ENCODE measurements around the gene AGA.

AGA gene

GRCh38 chr4:177450426-177451107 is 8.3 kb upstream of the AGA start:
- no peak overlapping the region for H2AFZ ChIP-seq (ENCODE audit: low read length)
- H3K4me2 ChIP-seq (ENCODE audit: low read length): no peak overlapping the region
- no peaks in the 10 kb centered on the region for H3K4me1 ChIP-seq (ENCODE audit: insufficient read depth, low read length, severe bottlenecking)
- H4K20me1 ChIP-seq (ENCODE audit: insufficient read depth, low read length): no peaks in the 10 kb centered on the region
- H3K9me3 ChIP-seq (ENCODE audit: low read length): no peaks in the 10 kb centered on the region
- H3F3A ChIP-seq (ENCODE audit: insufficient read depth, low read length): no peaks in the 10 kb centered on the region
- no peaks in the 10 kb centered on the region for H3K79me2 ChIP-seq (ENCODE audit: insufficient read depth, low read length)
- no peak overlapping the region for H3K4me3 ChIP-seq (ENCODE audit: low read depth, low read length, poor library complexity, severe bottlenecking)
- no peaks in the 10 kb centered on the region for H3K9me2 ChIP-seq (ENCODE audit: low read depth, low read length)
- H3K27ac ChIP-seq (ENCODE audit: low read depth, low read length, poor library complexity, severe bottlenecking): no peak overlapping the region
- no peak overlapping the region for H3K9ac ChIP-seq (ENCODE audit: low read length)
- TF ChIP-seq CTCF (IDR thresholded peaks at IDR 0.05; ENCODE audit: low read length) (no peak), EZH2 (IDR thresholded peaks at IDR 0.05; ENCODE audit: borderline replicate concordance, low read length) (no peak)
- no peaks in the 10 kb centered on the region for H3K36me3 ChIP-seq (ENCODE audit: insufficient read depth, low read length)
- no peaks in the 10 kb centered on the region for H3K27me3 ChIP-seq (ENCODE audit: insufficient read depth, low read length)

GRCh38 chr4:177448850-177449249 is 6.6 kb upstream of the AGA start:
- Histone ChIP-seq H3K4me1 (ENCODE audit: insufficient read depth, low read length, severe bottlenecking) (no peaks in the 10 kb centered on the region), H3K9ac (ENCODE audit: low read length) (no peak overlapping the region), H3K27me3 (ENCODE audit: insufficient read depth, low read length) (no peaks in the 10 kb centered on the region), H3K36me3 (ENCODE audit: insufficient read depth, low read length) (no peaks in the 10 kb centered on the region), H3K9me2 (ENCODE audit: low read depth, low read length) (no peaks in the 10 kb centered on the region), H3K4me2 (ENCODE audit: low read length) (no peak overlapping the region), H3K27ac (ENCODE audit: low read depth, low read length, poor library complexity, severe bottlenecking) (no peak overlapping the region), H4K20me1 (ENCODE audit: insufficient read depth, low read length) (no peaks in the 10 kb centered on the region), H2AFZ (ENCODE audit: low read length) (no peak overlapping the region), H3F3A (ENCODE audit: insufficient read depth, low read length) (no peaks in the 10 kb centered on the region), H3K4me3 (ENCODE audit: low read depth, low read length, poor library complexity, severe bottlenecking) (no peak overlapping the region), H3K79me2 (ENCODE audit: insufficient read depth, low read length) (no peaks in the 10 kb centered on the region), H3K9me3 (ENCODE audit: low read length) (no peaks in the 10 kb centered on the region)
- TF ChIP-seq EZH2 (IDR thresholded peaks at IDR 0.05; ENCODE audit: borderline replicate concordance, low read length): no peak
- TF ChIP-seq CTCF (IDR thresholded peaks at IDR 0.05; ENCODE audit: low read length): no peak

GRCh38 chr4:177447417-177448004 is 5.3 kb upstream of the AGA start:
- Histone ChIP-seq H4K20me1 (ENCODE audit: insufficient read depth, low read length) (no peaks in the 10 kb centered on the region), H3K4me2 (ENCODE audit: low read length) (no peak overlapping the region), H3K79me2 (ENCODE audit: insufficient read depth, low read length) (no peaks in the 10 kb centered on the region), H3K9me3 (ENCODE audit: low read length) (no peaks in the 10 kb centered on the region), H3F3A (ENCODE audit: insufficient read depth, low read length) (no peaks in the 10 kb centered on the region), H3K27me3 (ENCODE audit: insufficient read depth, low read length) (no peaks in the 10 kb centered on the region), H3K36me3 (ENCODE audit: insufficient read depth, low read length) (no peaks in the 10 kb centered on the region), H3K27ac (ENCODE audit: low read depth, low read length, poor library complexity, severe bottlenecking) (no peak overlapping the region), H3K4me3 (ENCODE audit: low read depth, low read length, poor library complexity, severe bottlenecking) (no peak overlapping the region), H3K9me2 (ENCODE audit: low read depth, low read length) (no peaks in the 10 kb centered on the region), H3K9ac (ENCODE audit: low read length) (no peak overlapping the region), H2AFZ (ENCODE audit: low read length) (no peak overlapping the region), H3K4me1 (ENCODE audit: insufficient read depth, low read length, severe bottlenecking) (peaks cover 7% of the 10 kb centered on the region)
- no peak for TF ChIP-seq EZH2 (IDR thresholded peaks at IDR 0.05; ENCODE audit: borderline replicate concordance, low read length)
- TF ChIP-seq CTCF (IDR thresholded peaks at IDR 0.05; ENCODE audit: low read length): no peak
